Measurements from ENCODE around the gene BIN1. TPM values are rescaled to one million over a fixed set of nuclear protein-coding genes. Genes with fewer than 3 reads are reported as not detected.

Gene BIN1
- total RNA-seq, 1 donor from 2014 or later, result 62.5 TPM

- POLR2A ChIA-PET, result no interaction called here
- CTCF ChIA-PET, result no interaction called here
- Mint-ChIP-seq H3K36me3 (ENCODE audit: low read depth) (no peaks in the 10 kb centered on the region), H3K27ac (no peak overlapping the region), H3K9me3 (no peaks in the 10 kb centered on the region), H3K27me3 (no peaks in the 10 kb centered on the region), H3K4me1 (peaks cover 35% of the 10 kb centered on the region), H3K4me3 (no peak overlapping the region)
- intact Hi-C loops (cut with micrococcal nuclease), result no loop called here
- no peak for ATAC-seq (ENCODE audit: low read depth)
- TF ChIP-seq, protein P1, sequence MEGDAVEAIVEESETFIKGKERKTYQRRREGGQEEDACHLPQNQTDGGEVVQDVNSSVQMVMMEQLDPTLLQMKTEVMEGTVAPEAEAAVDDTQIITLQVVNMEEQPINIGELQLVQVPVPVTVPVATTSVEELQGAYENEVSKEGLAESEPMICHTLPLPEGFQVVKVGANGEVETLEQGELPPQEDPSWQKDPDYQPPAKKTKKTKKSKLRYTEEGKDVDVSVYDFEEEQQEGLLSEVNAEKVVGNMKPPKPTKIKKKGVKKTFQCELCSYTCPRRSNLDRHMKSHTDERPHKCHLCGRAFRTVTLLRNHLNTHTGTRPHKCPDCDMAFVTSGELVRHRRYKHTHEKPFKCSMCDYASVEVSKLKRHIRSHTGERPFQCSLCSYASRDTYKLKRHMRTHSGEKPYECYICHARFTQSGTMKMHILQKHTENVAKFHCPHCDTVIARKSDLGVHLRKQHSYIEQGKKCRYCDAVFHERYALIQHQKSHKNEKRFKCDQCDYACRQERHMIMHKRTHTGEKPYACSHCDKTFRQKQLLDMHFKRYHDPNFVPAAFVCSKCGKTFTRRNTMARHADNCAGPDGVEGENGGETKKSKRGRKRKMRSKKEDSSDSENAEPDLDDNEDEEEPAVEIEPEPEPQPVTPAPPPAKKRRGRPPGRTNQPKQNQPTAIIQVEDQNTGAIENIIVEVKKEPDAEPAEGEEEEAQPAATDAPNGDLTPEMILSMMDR (IDR thresholded peaks at IDR 0.05), result no peak
- no peak for DNase-seq
Observed at GRCh38 chr2:127091886-127092285, 15.1 kb downstream of the BIN1 start.

DNA sequence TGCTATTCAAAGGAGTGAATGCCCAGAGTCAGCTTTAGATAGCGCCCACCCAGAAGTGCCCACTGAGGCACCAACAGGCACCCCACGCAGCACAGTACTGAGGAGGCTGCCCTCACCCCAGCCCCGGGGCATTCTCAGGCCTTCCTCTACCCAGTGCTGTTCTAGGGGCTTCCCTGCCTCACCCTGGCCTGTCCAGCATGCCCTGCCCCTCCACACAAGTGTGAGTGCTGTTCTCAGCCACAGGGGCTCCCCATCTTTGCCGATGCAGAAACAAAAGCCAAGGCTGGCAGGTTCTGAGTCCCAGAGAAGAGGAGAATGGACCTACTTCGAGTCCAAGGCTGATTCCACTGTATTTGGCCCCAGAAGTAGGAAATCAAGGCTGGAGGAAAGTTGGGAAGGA lies 15.8 kb downstream of the BIN1 start:
- H3K4me1 Mint-ChIP-seq, result peaks cover 42% of the 10 kb centered on the region

GRCh38 chr2:127090281-127091120 lies 16.5 kb downstream of the BIN1 start:
- H3K4me3 Mint-ChIP-seq, result no peak overlapping the region
- intact Hi-C loops (cut with micrococcal nuclease), result no loop called here
- ATAC-seq (ENCODE audit: low read depth), result no peak
- no peaks in the 10 kb centered on the region for H3K36me3 Mint-ChIP-seq (ENCODE audit: low read depth)
- H3K27ac Mint-ChIP-seq, result no peak overlapping the region
- TF ChIP-seq, protein P1 (IDR thresholded peaks at IDR 0.05), result no peak
- no peaks in the 10 kb centered on the region for H3K27me3 Mint-ChIP-seq
- H3K4me1 Mint-ChIP-seq, result peaks cover 49% of the 10 kb centered on the region
- ChIA-PET CTCF (interaction anchor here (2.1 kb wide), 1 partner anchor 23 kb away, joined by 7 read pairs; no protein-coding TSS in a partner anchor), POLR2A (interaction anchor here (1.2 to 2.3 kb wide), 2 partner anchors 9 to 12 kb away, joined by 5 to 11 read pairs; no protein-coding TSS in a partner anchor)
- DNase-seq, result no peak
- H3K9me3 Mint-ChIP-seq, result no peaks in the 10 kb centered on the region

More for the DNA sequence above, 15.8 kb downstream of the BIN1 start:
- CTCF ChIA-PET, result interaction anchor here (2.1 kb wide), 1 partner anchor 23 kb away, joined by 7 read pairs; no protein-coding TSS in a partner anchor
- POLR2A ChIA-PET, result interaction anchor here (1.2 to 2.3 kb wide), 2 partner anchors 10 to 12 kb away, joined by 5 to 11 read pairs; no protein-coding TSS in a partner anchor
- Mint-ChIP-seq H3K27me3 (no peaks in the 10 kb centered on the region), H3K9me3 (no peaks in the 10 kb centered on the region), H3K36me3 (ENCODE audit: low read depth) (no peaks in the 10 kb centered on the region), H3K27ac (no peak overlapping the region), H3K4me3 (no peak overlapping the region)
- TF ChIP-seq, protein P1 (IDR thresholded peaks at IDR 0.05), result no peak
- ATAC-seq (ENCODE audit: low read depth) (no peak), DNase-seq (no peak)
- intact Hi-C loops (cut with micrococcal nuclease), result no loop called here

DNA sequence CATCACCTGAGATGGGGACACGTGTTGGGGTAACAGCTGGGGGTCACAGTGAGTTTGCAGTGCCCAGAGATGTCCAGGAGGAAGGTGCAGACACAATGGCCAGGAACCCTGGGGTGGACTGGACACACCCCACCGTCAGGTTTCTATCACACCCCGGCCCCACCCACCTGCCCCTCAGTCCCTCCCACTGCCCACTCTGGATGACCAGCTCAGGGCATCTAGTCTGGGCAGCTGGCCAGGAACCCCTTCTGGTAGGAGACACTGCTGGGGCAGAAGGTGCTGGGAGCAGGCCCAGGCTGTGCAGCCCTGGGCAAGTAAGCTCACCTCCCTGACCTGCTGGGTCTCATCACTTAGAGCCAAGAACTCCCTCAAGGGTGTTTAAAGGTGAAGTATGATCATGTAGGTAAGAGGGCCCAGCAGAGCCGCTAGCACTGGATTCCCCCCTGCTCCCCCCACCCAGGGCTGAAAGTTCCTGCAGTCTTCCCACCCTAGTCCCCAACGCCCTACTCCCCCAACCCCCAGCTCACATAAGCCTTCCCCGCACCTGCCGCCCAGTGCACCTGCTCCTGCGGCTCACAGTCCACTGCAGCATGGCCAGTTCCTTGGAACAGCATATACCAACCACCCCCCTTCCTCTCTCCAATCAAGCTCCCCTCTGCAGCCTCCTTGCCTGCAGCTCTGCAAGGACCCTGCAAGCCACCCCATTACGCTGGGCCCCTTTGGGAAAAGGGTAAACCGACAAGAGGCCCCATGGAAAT lies 17.3 kb downstream of the BIN1 start:
- DNase-seq (no peak), ATAC-seq (ENCODE audit: low read depth) (no peak)
- intact Hi-C loops (cut with micrococcal nuclease), result loop anchor here (10.0 kb wide), 2 partner anchors 295 to 545 kb away; partner anchors contain the start of gene MAP3K2
- Mint-ChIP-seq H3K36me3 (ENCODE audit: low read depth) (no peaks in the 10 kb centered on the region), H3K4me3 (no peak overlapping the region), H3K27ac (no peak overlapping the region), H3K9me3 (no peaks in the 10 kb centered on the region), H3K4me1 (peaks cover 56% of the 10 kb centered on the region), H3K27me3 (no peaks in the 10 kb centered on the region)
- ChIA-PET POLR2A (interaction anchor here (1.2 to 2.3 kb wide), 2 partner anchors 8 to 11 kb away, joined by 5 to 11 read pairs; no protein-coding TSS in a partner anchor), CTCF (interaction anchor here (2.1 kb wide), 1 partner anchor 22 kb away, joined by 7 read pairs; no protein-coding TSS in a partner anchor)
- TF ChIP-seq, protein P1 (IDR thresholded peaks at IDR 0.05), result no peak

Measured in activated B cell treated with CpG ODN at 0.5 μM for 24 hours (primary cell).